HG03378 (cell line): Measurements from ENCODE around the gene UBE2I.

Experiments
- ATAC-seq: cut with Tn5 transposase; IDR thresholded peaks from one replicate; pipeline ENCODE4 v1.9.1; 2021; ENCODE audit warnings: mild to moderate bottlenecking, moderate library complexity; ENCODE audit not compliant: unreplicated experiment

UBE2I gene

DNA sequence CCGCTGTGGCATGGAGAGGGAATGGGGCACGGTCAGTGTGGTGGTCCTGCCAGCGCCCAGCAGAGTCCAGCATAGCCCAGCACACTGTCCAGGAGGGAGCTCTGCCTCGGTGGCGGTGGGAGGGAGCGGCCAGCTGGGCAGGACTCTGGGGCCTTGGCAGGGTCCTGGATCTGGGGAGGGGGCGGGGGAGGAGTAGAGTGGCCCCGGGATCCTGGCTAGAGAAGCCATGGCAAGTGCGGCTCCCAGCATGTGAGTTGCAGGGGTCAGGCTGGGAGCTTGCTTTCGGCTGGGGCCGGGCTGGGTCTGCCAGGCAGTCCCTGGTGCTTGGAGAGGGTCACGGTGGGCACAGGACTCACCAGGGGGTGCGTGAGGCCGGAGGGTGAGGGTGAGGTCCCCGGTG lies 46.2 kb downstream of the UBE2I start:
- ATAC-seq, result no peak

DNA sequence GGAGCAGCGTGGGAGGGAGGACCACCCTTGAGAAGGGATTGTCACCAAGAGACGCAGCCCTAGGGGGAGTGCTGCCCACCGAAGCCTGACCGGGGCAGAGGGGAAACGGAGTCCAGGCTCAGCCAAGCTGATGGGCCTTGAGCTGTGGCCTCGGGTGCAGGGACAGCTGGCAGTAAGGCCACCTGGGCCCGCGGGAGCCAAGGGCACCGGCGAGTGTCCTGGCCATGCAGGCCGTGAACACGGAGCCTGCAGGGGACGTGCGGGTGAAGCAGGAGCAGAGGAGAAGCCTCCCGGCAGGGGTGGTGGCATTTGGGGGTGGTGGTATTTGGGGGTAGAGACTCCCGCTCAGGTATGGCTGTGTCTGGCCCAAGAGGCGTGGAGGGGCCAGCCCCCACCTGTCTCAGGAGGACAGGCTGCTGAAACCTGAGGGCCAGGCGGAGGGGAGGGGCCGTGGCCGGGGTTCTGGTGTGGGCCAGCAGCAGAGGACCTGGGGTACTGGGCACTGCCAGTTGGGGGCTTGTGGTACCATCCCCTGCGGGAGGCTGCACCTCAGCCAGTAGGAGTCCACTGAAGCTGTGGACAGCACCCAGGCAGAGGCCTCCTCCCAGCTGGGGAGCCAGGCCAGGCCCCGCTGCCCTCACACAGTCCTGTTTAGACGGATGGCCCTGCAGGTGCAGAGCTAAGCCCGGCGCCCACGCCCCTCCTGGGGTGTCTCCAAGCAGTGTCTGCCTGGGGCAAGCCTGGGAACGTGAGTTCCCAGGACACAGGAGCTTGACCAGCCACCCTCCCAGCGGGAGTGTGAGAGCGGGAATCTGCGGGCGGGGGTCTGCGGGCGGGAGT lies 46.8 kb downstream of the UBE2I start:
- ATAC-seq, result no peak

DNA sequence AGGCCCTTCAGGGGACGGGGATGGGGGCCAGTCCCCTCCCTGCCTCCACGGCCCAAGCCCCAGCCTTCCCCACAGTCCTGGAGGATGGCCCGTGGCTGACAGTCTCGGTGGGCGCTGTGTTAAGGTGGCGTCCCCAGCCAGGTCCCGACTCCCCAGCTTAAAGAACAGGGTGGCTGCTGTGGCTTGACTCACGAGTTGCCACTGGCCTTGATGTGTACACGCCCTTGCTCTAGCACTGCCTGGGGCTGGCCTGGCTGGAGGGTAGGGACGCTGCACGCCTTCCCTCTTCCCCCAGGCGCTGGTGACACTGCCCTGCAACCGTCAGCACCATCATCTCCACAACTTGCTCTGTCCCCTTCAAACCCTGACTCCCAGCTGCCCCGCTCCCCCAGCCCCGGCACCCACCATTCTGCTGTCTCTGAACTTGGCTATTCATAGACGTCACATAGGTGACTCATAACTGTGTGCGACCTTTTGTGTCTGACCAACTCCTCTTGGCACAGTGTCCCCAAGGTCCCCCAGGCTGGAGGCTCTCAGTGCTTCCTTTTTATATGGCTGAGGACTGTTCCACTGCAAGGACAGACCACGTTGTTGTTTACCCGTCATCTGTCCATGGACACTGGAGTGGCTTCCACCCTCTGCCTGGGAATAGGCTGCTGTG lies 48.6 kb downstream of the UBE2I start:
- ATAC-seq, result no peak

DNA sequence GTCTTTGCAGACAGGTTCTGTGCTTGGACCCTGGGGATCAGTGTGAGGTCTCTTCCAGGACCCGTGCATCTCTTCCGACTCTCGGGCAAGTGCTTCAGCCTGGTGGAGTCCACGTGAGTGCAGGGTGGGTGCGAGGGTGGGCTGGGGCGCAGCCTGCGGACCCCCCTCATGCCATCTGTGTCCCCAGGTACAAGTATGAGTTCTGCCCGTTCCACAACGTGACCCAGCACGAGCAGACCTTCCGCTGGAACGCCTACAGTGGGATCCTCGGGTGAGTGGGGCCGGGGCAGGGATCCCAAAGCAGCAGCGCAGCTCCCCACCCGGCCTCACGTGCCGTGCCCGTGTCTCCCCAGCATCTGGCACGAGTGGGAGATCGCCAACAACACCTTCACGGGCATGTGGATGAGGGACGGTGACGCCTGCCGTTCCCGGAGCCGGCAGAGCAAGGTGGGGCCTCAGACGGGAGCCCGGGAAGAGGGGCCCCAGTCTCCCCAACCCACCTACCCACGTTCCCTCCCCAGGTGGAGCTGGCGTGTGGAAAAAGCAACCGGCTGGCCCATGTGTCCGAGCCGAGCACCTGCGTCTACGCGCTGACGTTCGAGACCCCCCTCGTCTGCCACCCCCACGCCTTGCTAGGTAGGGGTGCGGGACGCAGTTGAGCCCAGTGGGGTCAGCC lies 52.4 kb downstream of the UBE2I start:
- ATAC-seq, result no peak

DNA sequence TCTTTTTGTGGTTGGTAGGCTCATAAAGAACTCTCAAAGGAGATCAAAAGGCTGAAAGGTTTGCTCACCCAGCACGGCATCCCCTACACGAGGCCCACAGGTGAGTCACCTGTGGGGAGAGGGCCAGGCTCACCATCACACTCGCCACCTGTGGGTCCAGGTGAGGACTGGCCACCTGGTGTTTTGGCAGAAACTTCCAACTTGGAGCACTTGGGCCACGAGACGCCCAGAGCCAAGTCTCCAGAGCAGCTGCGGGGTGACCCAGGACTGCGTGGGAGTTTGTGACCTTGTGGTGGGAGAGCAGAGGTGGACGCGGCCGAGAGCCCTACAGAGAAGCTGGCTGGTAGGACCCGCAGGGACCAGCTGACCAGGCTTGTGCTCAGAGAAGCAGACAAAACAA lies 53.4 kb downstream of the UBE2I start:
- ATAC-seq, result no peak

DNA sequence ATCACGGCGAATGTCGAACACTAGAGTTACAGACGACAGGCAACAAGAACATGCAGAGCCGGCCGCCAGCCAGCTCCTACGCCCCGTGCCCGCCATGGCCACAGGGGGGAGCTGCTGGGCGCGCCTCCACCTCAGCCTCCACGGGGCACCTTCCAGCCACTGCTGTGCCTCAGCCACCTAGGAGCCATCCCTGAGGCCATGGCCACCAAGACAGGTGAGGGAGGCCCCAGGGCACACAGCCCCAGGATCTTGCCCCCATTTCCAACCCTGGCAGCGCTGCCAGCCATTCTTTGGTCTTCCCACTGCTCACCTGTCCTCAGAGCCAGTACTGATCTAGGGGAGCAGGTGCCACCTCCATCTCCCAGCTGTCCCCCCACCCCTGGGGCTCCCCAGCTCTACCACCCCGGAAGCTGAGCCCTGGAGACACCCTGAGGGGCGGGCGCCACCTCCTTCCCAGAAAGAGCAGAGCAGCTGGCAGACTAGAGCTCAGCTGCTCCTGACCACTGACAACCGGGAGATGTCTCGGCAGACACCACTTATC lies 54.1 kb downstream of the UBE2I start:
- no peak for ATAC-seq

DNA sequence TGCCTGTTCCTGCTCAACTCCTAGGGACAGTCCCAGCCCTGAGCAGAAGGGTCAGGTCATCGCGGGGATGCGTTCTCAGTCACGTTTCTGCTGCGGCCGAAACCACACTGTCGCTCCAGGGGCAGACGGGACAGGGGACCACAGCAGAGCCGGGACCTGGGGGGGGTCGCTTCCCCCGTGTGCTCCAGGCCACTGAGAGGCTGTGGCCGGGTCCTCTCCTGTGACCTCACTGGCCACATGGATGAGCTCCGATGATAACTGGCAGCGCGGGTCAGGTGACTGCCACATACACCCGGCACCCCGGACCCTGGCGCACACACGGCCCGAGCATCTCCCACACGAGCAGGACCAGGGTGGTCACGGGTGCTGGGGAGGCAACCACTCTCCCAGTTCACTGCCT lies 55.1 kb downstream of the UBE2I start:
- no peak for ATAC-seq

DNA sequence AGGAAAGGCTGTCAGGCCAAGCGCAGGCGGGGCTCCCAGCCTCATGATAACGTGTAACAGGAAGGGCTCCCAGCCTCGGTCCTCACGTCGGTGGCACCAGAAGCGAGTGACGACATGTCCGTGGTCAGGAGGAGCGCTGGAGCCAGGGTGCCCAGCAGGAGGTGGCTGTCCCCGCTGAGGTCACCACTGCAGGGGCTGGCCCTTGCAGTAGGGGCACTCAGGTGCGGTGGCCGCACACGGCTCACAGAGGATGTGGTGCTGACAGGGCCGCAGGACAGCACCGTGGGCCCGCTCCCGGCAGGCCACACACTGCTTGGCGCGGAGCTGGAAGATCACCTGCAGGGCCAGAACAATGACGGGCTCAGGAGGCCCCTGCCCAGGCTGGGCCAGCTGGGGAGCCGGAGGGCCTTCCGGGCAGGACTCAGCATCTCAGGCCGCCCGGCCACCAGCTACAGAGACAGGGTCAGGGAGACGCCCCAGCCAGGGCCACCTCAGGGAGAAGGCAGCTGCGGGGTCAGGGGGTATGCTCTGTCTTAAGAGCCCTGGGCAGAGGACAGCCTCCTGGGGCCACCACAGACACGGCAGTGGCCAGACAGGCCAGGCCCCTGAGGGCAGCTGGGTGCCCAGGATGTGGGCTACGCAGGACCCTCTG lies 56.8 kb downstream of the UBE2I start:
- no peak for ATAC-seq

DNA sequence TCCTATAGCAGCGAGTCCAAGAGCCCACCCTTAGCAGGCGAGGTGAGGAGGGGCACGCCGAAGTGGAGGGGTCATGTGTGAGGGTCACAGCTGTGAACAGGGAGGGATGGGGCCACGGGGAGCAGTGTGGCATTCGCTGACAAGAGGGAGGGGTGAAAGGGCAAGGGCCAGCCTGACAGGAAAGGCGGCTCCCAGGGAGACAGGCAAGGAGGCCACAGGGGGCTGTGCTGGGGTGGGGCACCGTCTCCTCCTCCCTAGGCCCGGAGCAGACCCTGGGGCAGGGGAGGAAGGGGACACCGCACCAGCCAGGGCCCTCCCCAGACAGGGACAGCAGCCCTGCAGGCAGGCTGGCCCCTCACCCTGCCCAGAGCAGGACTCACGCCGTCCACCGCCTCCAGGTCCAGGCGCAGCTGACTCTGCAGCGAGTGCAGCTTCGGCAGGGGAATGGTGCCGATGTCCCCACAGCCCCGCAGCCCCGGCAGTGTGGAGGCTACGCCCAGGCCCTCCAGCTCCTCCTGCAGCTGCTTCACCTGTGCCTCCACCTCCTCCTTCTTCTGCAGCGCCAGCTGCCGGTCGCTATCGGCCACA lies 57.4 kb downstream of the UBE2I start:
- no peak for ATAC-seq

DNA sequence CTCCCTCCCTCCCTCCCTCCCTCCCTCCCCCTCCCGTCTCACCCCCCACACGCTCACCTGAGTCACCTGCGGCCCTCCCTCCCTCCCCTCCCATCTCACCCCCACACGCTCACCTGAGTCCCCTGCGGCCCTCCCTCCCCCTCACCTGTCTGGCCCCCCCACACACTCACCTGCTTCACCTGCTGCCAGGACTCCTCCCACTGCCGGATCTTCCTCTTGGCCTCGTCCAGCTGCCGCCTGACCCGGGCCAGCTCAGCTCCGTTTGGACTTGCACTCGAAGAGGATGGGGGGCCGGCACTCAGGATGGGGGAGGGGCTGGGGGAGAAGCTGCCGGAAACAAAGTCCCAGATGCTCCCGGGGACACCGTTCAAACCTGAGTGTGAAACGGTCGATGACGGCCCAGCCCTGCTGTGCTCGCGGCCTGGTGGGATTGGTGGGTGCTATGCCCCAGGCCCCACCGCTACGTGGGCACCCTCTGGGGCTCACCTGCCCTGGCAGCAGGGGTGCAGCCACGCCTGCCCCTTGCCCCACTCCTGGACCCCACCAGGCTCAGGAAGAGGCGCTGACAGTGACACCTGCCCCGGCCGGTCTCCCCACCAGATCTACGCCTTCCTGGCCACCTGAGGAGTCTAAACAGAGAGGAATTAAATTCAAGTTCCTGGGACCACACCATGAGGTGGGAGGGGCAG lies 58.2 kb downstream of the UBE2I start:
- no peak for ATAC-seq

DNA sequence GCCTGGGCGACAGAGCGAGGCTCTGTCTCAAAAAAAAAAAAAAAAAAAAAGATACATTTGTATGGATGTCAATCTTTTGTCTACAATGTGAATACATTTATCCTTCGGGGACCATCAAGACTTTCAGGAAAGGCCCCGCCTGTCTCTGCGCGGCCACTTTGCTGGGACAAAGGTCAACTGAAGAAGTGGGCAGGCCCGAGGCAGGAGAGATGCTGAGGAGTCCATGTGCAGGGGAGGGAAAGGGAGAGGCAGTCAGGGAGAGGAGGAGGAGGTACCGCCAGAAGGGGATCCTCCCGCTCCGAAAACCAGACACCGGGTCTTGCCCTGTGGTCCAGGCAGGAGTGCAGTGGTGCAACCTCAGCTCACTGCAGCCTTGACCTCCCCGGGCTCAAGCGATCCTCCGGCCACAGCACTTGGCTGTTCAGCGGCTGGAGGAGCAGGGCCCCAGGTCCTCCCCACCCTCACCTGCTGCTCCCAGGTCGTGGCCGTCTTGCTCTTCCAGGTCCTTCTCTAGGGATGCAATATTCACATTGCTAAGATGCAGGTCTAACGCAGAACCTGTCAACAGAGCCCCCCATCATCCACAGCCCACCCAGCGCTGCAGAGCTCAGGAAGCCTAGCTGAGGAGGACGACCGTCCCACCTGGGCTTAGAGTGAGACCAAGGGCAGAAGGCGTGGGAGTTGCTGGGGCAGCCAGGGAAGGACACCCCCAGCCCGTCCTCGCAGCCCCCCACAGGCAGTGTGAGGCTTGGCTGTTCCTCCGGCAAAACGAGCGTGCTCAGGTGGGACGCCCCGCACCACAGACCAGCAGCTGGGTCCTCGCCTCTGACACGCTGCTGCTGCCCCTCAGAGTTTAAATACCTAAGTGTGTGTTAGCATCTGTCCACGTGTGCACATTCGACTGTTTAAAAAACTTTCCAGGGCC lies 61.9 kb downstream of the UBE2I start:
- no peak for ATAC-seq

DNA sequence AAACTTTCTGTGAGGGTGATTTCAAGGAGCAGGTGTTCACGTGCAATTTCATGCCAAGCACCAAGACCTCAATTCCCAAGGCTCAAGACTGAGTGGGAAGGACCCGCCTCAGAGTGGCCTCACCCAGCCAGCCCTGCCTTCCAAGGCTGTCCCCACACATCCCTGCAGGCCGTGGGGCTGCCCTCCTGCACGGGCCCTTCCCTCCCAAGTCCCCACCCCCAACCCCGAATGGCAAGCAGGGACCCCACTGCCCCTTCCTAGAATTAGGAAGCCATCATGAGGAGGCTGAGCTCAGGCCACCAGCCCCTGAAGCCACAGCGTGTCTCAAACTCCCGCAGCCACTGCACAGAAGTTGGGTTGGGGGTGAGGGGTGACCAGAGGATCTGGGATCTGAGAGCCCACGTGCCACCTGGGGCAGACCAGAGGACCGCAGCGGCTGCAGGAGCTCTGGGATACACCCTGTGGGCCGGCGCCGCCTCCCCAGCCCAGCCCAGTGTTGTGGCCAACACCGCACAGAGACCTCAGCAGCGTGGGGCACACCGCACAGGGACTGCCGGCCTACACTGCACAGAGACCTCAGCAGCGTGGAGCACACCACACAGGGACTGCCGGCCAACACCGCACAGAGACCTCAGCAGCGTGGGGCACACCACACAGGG lies 63.0 kb downstream of the UBE2I start:
- ATAC-seq, result no peak

DNA sequence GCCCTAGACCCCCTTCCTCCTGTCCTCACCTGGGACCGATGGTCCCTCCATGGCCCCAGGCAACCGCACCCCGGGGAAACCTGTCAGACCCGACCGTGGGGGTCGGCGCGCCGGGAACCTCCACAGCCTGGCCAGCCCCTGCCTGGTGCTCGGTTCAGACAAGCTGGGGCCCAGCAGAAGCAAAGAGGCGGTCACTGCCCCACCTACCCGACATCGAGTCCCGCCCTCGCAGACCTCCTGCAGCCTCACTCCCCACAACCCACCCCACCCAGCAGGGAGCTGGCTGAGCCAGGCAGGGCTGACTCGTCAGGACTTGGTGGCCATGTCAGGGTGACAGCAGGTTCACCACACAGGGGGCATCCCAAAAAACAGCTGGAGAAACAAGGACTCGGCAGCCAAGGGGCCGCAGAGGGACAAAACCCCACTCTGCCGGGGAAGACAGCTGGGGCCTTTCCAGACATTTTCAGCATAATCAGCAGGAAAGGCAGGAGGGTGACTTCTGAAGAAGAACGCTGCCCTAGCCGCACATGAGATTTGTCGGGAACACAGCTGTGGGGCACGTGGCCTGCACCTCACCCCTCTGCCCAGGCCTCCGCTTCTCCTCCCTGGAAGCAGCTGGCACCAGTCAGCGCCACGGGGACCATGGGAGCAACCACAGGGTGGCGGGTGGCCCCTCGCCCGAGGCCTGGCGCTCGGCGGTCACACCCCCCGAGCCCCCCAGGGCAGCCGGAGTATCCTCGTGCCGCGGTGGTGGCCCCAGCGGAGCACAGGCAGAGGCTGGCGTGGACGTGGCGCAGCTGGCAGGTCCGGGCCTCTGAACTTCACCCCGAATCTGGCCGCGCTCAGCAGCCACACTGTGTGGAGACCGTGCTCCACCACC lies 65.2 kb downstream of the UBE2I start:
- ATAC-seq, result no peak

DNA sequence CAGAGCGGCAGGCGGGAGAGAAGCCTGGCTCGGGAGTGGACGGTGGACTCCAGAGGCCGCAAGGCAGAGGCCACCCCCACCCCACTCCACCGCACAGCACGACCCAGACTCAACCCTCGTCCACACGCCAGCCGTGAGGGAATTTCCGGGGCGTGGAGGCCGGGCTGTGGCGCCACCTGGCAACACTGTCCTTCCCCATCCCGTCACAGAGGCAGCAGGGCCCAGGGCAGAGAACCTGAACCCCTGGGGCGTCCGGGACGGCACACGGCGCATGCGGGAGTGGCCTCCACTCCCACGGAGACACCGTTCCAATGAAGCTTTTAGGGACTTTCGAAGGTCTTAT lies 65.8 kb downstream of the UBE2I start:
- ATAC-seq, result no peak

DNA sequence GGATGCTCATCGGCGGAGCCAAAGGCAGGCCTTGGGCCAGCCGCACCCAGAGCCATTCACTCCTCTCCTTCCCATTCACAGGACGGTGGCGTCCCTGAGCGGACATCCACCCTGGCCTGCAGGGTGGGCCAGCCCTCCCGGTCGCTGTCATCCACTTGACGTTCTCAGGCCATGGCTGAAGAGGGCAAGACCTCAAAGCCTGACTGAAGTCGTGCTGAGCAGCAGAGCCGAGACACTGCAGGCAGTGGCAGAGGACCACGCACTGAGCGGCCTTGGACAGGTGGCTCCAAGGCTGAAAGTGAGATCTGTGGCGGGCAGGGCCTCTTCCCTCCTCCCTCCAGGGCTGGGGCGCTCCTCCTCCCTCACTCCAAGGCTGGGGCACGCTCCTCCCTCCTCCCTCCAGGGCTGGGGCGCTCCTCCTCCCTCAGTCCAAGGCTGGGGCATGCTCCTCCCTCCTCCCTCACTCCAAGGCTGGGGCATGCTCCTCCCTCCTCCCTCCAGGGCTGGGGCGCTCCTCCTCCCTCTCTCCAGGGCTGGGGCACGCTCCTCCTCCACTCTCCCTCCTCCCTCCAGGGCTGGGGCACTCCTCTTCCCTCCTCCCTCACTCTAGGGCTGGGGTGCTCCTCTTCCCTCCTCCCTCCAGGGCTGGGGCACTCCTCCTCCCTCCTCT lies 66.4 kb downstream of the UBE2I start:
- no peak for ATAC-seq
